HG03139 (cell line): Measurements from ENCODE around the gene PSMD5.
"Not testable (repeated sequence)": the region's sequence is repeated elsewhere in the genome, so short reads cannot be mapped to it uniquely, and the experiment has no call there.

Source experiments
- ATAC-seq: cut with Tn5 transposase; IDR thresholded peaks from one replicate; pipeline ENCODE4 v1.9.1; 2021; ENCODE audit not compliant: unreplicated experiment

The PSMD5 gene

GRCh38 chr9:120807607-120808379 lies 34.9 kb downstream of the PSMD5 start:
- ATAC-seq, result no peak

- not testable (repeated sequence) for ATAC-seq
These were observed 37.8 kb downstream of the PSMD5 start for GRCh38 chr9:120804784-120805363.

GRCh38 chr9:120801441-120801840 lies 41.3 kb downstream of the PSMD5 start:
- no peak for ATAC-seq

DNA sequence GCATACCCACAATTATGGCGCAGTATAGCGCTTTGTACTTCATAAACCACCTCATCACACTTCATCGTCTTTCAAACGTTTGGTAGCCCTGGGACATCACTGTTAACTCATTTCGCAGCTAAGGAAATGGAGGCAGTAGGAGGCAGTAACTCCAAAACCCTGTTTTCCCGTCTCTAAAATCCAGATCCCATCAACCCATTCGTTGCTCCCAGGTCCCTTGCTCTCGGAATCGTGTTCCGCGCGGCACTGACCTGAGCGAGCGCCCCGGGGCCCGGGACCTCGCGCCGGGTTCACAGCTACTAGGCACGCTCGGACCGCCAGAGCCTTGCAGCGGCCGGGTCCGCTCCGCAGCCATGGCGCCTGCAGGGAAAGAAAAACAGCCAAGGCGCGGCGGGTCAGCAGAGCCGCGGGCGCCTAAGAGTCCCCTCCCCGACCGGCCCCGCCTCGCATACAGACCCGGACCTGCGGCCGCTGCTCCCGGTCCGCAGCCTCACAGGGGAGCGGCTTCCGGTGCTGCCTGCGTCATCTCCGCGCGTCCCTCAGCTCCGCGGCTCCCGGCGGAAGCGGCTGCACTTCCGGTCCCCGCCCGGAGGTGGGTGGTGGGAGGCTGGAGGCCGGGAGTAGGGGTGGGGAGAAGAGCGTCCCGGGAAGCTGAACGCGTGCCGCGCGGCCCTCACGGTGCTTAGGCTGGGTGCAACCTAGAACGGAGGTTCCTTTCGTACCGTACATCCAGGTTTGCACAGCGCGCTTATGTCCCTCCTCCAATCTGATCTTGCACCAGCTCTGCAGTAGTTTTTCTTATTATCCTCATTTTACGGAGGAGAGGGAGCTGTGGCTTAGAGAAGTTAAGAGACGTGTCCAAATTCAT lies 49.6 kb downstream of the PSMD5 start, which contains the start of gene FBXW2:
FBXW2 (minus strand) TSS at position 519 of the 868 bp plus-strand sequence. CDS start 5,158 bp downstream, outside the sequence.
- peak; percentile 91 for ATAC-seq

DNA sequence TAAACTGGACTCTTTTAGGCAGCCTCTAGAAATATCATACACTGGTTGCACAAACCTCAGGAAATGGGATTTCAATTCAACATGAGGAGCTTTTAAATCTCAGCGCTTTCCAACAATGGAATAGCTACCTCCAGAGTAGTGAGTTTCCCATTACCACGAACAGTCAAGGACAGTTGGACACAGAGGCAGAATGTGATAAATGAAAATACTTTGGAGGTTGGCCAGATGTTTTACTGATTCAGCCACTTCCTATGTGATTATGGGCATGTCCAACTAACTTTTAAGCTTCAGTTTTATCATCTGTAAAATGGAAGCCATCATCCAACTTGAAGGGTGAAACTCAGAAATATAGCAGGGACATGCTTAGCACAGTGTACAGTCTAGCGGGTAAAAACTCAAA lies 51.6 kb downstream of the PSMD5 start:
- no peak for ATAC-seq

- ATAC-seq, result no peak
These were observed 54.8 kb downstream of the PSMD5 start for GRCh38 chr9:120787933-120788332.

DNA sequence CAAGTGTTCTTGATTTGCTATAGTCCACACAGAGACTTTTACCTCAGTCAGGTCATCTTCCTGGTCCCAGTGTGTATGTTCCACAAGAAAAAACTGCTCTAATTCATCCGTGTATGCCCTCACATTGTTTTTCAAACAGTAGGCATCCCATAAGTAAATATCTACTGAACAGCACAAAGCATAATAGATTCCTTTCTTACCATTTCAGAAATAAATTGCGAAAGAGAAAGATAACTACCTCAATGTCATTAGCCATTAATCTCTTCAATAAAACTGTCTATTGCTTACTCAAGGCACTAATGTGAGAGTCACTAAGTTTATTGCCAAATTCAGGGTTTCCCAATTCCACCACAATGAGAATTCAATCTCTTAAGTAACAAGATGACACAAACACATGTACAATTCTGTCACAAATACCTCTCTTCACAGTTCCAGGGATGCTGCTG lies 59.1 kb downstream of the PSMD5 start:
- ATAC-seq, result no peak

- no peak for ATAC-seq
These were observed 61.5 kb downstream of the PSMD5 start for GRCh38 chr9:120781236-120781635.

DNA sequence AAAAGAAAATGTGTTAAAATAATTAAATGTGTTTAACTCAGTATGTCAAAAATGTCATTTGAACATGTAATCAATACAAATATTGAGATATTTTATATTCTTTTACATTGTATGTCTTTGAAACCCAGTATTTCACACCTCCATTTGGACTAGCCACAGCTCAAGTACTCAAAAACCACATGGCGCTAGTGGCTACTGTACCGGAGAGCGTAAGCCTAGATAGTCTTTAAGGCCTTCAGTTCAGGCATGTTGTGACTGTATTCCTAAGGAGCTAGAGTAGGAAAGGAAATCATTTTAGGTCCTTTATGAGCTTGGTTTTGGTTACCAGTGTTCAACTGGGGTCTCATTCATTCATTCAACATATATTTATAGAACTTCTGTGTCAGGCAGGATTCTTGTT lies 62.4 kb downstream of the PSMD5 start:
- no peak for ATAC-seq

DNA sequence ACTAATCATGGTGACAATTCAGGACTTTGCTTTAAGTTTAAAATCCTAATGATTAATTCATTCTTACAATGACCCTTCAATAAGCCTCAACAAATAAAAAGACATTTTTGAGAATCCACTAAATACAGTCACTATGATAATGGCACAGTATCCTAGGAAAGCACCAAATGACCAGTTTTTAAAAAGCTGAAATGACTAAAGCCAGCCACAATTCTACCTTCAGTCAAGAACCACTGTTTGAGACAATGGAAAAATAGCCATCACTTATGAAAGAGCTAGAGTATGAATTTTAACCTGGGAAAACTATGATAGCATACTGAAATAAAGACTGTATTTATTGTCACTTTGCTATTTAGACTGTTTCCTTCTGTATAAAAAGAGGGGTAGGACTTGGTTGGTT lies 63.5 kb downstream of the PSMD5 start:
- ATAC-seq, result no peak

GRCh38 chr9:120778758-120779157 lies 64.0 kb downstream of the PSMD5 start:
- no peak for ATAC-seq

DNA sequence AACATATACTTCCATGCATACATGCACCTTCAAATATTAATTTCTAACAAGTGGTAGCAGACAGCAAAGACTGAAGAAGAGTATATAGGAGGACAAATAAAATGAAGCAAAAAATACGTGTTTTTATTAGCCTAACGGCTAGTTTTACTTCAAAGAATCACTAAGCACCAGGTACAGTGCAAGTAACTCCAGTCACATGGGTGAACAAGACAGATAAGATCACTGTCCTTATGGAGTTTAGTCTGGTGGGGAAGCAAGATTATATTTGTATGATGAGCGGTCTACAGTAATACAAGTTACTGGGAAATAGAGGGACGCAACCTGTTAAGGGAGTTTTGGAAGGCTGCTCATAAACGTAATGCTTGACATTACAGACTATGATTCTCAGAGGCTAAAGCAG lies 65.5 kb downstream of the PSMD5 start:
- ATAC-seq, result no peak

- ATAC-seq, result no peak
These were observed 65.9 kb downstream of the PSMD5 start for GRCh38 chr9:120776788-120777187.

DNA sequence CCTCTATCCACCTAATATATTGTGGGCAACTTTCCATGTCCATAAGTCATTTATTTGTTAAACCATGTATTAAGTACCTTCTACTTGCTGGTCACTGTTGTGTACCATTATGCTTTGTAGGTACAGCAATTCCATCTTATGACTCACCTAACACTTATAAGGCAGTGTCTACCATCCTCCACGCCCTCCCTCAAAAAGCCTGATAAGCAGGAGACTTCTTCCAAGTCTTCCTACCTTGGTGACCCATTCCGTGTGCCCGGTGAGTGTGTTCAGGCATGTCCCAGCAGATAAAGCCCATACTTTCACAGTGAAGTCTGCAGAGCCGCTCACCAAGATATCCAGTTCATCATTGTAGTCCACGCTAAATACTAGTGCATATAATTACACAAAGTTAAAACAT lies 66.9 kb downstream of the PSMD5 start:
- no peak for ATAC-seq

DNA sequence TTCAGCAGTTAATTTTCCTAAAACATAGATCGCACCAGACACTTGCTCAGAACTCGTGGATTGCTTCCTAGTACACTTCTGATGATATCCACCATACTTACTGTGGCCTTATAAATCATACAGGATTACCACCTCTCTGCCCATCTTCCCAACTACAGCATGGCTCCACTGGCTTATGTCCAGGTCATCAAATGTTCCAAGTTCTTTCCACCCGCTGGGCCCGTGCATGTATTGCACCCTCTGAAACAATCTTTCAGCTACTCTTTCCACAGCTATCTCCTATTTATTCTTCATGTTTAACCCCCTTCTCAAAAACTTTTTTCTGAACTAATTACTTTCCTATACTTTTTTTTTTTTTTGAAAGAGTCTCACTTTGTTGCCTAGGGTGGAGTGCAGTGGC lies 68.0 kb downstream of the PSMD5 start:
- no peak for ATAC-seq

DNA sequence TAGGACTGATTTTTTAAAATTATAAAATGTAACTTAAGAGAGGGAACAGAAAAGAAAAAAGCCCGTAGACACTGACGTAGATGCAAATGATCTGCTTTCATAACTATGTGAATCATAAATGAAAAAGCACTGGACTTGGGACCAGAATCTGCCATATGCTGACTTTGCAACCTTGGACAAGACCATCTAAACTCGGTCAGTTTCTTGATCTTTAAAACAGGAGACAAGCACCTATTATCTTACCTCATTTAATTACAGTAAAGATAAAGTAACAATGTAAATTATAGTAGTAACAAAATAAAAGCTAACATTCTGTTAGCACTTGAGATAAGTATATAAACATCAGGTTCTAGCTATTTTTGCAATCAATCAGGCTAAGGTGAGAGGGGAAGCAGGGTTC lies 69.5 kb downstream of the PSMD5 start:
- no peak for ATAC-seq

DNA sequence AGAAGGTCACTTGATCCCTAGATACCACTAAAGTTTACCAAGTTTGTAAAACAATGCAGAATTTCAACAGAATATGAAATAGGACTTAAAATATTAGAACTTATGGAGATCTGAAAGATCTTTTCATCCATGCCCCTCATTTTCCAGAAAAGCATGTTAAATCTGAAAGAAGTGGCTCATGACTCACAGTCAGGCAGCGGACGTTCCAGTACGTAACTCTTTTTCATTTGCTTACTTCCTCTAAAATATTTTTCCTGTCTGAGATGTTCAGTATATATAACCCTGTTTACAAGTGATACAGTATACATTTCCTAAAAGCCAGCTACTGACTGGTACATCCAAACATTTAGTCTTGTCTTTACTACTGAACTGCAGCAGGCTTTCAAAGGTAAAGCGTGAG lies 71.8 kb downstream of the PSMD5 start:
- no peak for ATAC-seq

DNA sequence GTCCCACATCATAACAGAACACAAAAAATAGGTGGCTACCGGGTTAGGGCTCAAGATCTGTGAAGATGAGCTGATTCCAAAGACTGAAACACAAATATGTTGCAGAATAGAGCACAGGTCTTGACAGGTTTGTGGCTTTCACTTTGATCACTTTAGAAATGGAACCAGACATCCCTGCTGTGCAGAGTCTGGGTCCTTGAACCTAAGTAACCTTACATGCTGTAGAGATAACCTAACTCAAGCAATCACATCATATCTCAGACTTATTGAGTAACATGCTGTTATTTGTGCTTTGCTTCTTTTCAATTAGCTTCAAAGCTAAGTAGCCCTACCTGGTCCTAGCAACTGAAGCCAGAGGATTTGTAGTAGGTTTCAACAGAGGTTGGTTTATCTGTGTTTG lies 73.8 kb downstream of the PSMD5 start:
- no peak for ATAC-seq

GRCh38 chr9:120768247-120768646 lies 74.5 kb downstream of the PSMD5 start:
- no peak for ATAC-seq

- no peak for ATAC-seq
These were observed 75.3 kb downstream of the PSMD5 start for GRCh38 chr9:120767451-120767850.
